GM18498 (cell line): ENCODE results near the gene MTX2.
"Not testable (repeated sequence)": the region's sequence is repeated elsewhere in the genome, so short reads cannot be mapped to it uniquely, and the experiment has no call there.

Experiments used
- ATAC-seq: cut with Tn5 transposase; IDR thresholded peaks from one replicate; pipeline ENCODE4 v1.9.1; 2021; ENCODE audit warnings: mild to moderate bottlenecking, moderate library complexity; ENCODE audit not compliant: unreplicated experiment

Gene MTX2

GRCh38 chr2:176284461-176285049, 15.3 kb downstream of the MTX2 start:
- ATAC-seq: no peak

GRCh38 chr2:176285321-176285720, 16.1 kb downstream of the MTX2 start:
- ATAC-seq: no peak

- ATAC-seq: no peak
These were observed 22.1 kb downstream of the MTX2 start for GRCh38 chr2:176291335-176291734.

GRCh38 chr2:176291809-176292283, 22.6 kb downstream of the MTX2 start:
- peak; percentile 96 for ATAC-seq

- no peak for ATAC-seq
These were observed 23.4 kb downstream of the MTX2 start for GRCh38 chr2:176292608-176293007.

GRCh38 chr2:176293334-176293733, 24.1 kb downstream of the MTX2 start:
- no peak for ATAC-seq

- no peak for ATAC-seq
These were observed 27.8 kb downstream of the MTX2 start for GRCh38 chr2:176297067-176297466.

- ATAC-seq: no peak
These were observed 28.5 kb downstream of the MTX2 start for GRCh38 chr2:176297737-176298136.

GRCh38 chr2:176306020-176306419, 36.8 kb downstream of the MTX2 start:
- ATAC-seq: not testable (repeated sequence)

GRCh38 chr2:176317199-176317598, 48.0 kb downstream of the MTX2 start:
- ATAC-seq: no peak

GRCh38 chr2:176317623-176318065, 48.4 kb downstream of the MTX2 start:
- no peak for ATAC-seq

- ATAC-seq: no peak
These were observed 52.7 kb downstream of the MTX2 start for GRCh38 chr2:176321916-176322315.

- ATAC-seq: no peak
These were observed 55.6 kb downstream of the MTX2 start for GRCh38 chr2:176324862-176325261.

- no peak for ATAC-seq
These were observed 56.5 kb downstream of the MTX2 start for GRCh38 chr2:176325732-176326131.

- ATAC-seq: no peak
These were observed 58.9 kb downstream of the MTX2 start for GRCh38 chr2:176328149-176328548.

GRCh38 chr2:176330612-176331011, 61.4 kb downstream of the MTX2 start:
- ATAC-seq: no peak

- no peak for ATAC-seq
These were observed 62.4 kb downstream of the MTX2 start for GRCh38 chr2:176331646-176332045.

- no peak for ATAC-seq
These were observed 65.5 kb downstream of the MTX2 start for GRCh38 chr2:176334729-176335128.

GRCh38 chr2:176338395-176338794, 69.2 kb downstream of the MTX2 start:
- no peak for ATAC-seq

- ATAC-seq: no peak
These were observed 70.0 kb downstream of the MTX2 start for GRCh38 chr2:176339208-176339607.

GRCh38 chr2:176356251-176356650, 87.0 kb downstream of the MTX2 start:
- ATAC-seq: no peak

GRCh38 chr2:176364273-176364977, 95.2 kb downstream of the MTX2 start:
- no peak for ATAC-seq

- ATAC-seq: no peak
These were observed 99.1 kb downstream of the MTX2 start for GRCh38 chr2:176368349-176368748.
